Stimulated activated CD8-positive, alpha-beta memory T cell treated with anti-CD3 and anti-CD28 coated beads, Interleukin-12 subunit alpha, Interleukin-12 subunit beta, amount 100 ng/mL, for 24 hours (primary cell): ENCODE results near the gene TMEM117.

ENCODE experiments used
- DNase-seq: peaks from one replicate; pipeline ENCODE4 v3.0.0-alpha.2; 2020; ENCODE audit errors: extremely low read depth

TMEM117 gene

GRCh38 chr12:43835656-43836474 is at the start of gene TMEM117:
TMEM117 (plus strand) TSS chr12:43836081.
- DNase-seq, result no peak

GRCh38 chr12:43786899-43787693 is 48.8 kb upstream of the TMEM117 start:
- DNase-seq, result no peak

- no peak for DNase-seq
Observed at GRCh38 chr12:43789941-43790340, 45.9 kb upstream of the TMEM117 start.

- no peak for DNase-seq
Observed at GRCh38 chr12:43795716-43796280, 40.1 kb upstream of the TMEM117 start.

GRCh38 chr12:43797561-43798217 is 38.2 kb upstream of the TMEM117 start:
- DNase-seq, result no peak

- DNase-seq, result no peak
Observed at GRCh38 chr12:43805149-43805859, 30.6 kb upstream of the TMEM117 start.

GRCh38 chr12:43805860-43806736 is 29.8 kb upstream of the TMEM117 start, which contains the start of gene TWF1:
TWF1 (minus strand) TSS chr12:43806317; CDS start chr12:43806245, 72 bp downstream.
- peak; percentile 73 for DNase-seq

- DNase-seq, result no peak
Observed at GRCh38 chr12:43806737-43807072, 29.2 kb upstream of the TMEM117 start.

GRCh38 chr12:43807386-43807785 is 28.5 kb upstream of the TMEM117 start:
- DNase-seq, result no peak

GRCh38 chr12:43812057-43812456 is 23.8 kb upstream of the TMEM117 start:
- DNase-seq, result no peak

- DNase-seq, result no peak
Observed at GRCh38 chr12:43812926-43813325, 23.0 kb upstream of the TMEM117 start.

- no peak for DNase-seq
Observed at GRCh38 chr12:43815416-43815815, 20.5 kb upstream of the TMEM117 start.

GRCh38 chr12:43816168-43816567 is 19.7 kb upstream of the TMEM117 start:
- DNase-seq, result no peak

GRCh38 chr12:43824207-43824775 is 11.6 kb upstream of the TMEM117 start:
- DNase-seq, result no peak

GRCh38 chr12:43826681-43827080 is 9.2 kb upstream of the TMEM117 start:
- DNase-seq, result no peak

GRCh38 chr12:43827093-43827492 is 8.8 kb upstream of the TMEM117 start:
- no peak for DNase-seq

GRCh38 chr12:43832463-43833168 is 3.3 kb upstream of the TMEM117 start:
- no peak for DNase-seq

- no peak for DNase-seq
Observed at GRCh38 chr12:43835264-43835655, 621 bp upstream of the TMEM117 start.

- no peak for DNase-seq
Observed at GRCh38 chr12:43836475-43836989, 651 bp downstream of the TMEM117 start.
